Activated CD4-positive, alpha-beta T cell treated with anti-CD3 and anti-CD28 coated beads, Interleukin-2, Interleukin-4, amounts not matched to agents 100 ng/mL and 50 ng/mL, durations not matched to agents 16 hours and 8 hours (primary cell): Measurements from ENCODE around the gene HGS.

Experiments
- DNase-seq: peaks from one replicate; pipeline ENCODE4 v3.0.0-alpha.2; 2020; ENCODE audit warnings: low spot score

The HGS gene, protein sequence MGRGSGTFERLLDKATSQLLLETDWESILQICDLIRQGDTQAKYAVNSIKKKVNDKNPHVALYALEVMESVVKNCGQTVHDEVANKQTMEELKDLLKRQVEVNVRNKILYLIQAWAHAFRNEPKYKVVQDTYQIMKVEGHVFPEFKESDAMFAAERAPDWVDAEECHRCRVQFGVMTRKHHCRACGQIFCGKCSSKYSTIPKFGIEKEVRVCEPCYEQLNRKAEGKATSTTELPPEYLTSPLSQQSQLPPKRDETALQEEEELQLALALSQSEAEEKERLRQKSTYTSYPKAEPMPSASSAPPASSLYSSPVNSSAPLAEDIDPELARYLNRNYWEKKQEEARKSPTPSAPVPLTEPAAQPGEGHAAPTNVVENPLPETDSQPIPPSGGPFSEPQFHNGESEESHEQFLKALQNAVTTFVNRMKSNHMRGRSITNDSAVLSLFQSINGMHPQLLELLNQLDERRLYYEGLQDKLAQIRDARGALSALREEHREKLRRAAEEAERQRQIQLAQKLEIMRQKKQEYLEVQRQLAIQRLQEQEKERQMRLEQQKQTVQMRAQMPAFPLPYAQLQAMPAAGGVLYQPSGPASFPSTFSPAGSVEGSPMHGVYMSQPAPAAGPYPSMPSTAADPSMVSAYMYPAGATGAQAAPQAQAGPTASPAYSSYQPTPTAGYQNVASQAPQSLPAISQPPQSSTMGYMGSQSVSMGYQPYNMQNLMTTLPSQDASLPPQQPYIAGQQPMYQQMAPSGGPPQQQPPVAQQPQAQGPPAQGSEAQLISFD

GRCh38 chr17:81683584-81684441 is at the start of gene HGS, which contains the start of gene ARL16:
HGS (plus strand) TSS chr17:81684011; CDS start chr17:81684067, 56 bp downstream.
ARL16 (minus strand) TSS chr17:81683797; CDS start chr17:81683753, 44 bp downstream.
- peak; percentile 99 for DNase-seq

DNA sequence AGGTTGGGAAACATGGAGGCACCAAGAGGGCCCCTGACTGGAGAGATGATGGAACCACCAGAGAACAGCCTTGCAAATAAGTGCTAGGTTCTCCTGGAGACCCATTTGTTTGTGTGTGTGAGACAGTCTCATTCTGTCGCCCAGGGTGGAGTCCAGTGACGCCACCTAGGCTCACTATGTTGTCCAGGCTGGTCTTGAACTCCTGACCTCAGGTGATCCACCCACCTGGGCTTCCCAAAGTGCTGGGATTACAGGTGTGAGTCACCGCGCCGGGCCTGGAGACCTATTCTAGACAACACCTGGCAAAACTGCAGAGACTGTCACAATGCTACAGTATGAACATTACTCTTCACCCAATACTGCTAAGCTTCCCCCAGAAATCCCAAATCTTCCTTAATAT is 48.4 kb upstream of the HGS start:
- no peak for DNase-seq

GRCh38 chr17:81635973-81636504 is 47.8 kb upstream of the HGS start:
- no peak for DNase-seq

- peak; percentile 90 for DNase-seq
Observed at GRCh38 chr17:81636505-81637288, 47.1 kb upstream of the HGS start, which contains the start of the genes NPLOC4 and TSPAN10. NPLOC4 (minus strand) TSS chr17:81637112; CDS start chr17:81636930, 182 bp downstream. TSPAN10 (plus strand) TSS chr17:81637196; CDS start chr17:81642413, 5,217 bp downstream.

DNA sequence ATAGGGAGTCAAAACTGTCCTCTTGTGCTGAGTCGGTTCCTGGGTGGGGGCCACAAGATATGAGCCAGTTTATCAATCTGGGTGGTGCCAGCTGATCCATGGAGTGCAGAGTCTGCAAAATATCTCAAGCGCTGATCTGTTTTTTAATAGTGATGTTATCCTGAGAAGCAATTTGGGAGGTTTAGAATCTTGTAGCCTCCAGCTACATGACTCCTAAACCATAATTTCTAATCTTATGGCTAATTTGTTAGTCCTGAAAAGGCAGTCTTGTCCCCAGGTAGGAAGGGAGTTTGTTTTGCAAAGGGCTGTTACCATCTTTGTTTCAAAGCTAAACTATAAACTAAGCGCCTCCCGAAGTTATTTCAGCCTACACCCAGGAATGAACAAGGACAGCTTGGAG is 45.1 kb upstream of the HGS start:
- no peak for DNase-seq

GRCh38 chr17:81640011-81640410 is 43.8 kb upstream of the HGS start:
- no peak for DNase-seq

- DNase-seq, result no peak
Observed at GRCh38 chr17:81641825-81642489, 41.9 kb upstream of the HGS start.

GRCh38 chr17:81644496-81644895 is 39.3 kb upstream of the HGS start:
- DNase-seq, result no peak

DNA sequence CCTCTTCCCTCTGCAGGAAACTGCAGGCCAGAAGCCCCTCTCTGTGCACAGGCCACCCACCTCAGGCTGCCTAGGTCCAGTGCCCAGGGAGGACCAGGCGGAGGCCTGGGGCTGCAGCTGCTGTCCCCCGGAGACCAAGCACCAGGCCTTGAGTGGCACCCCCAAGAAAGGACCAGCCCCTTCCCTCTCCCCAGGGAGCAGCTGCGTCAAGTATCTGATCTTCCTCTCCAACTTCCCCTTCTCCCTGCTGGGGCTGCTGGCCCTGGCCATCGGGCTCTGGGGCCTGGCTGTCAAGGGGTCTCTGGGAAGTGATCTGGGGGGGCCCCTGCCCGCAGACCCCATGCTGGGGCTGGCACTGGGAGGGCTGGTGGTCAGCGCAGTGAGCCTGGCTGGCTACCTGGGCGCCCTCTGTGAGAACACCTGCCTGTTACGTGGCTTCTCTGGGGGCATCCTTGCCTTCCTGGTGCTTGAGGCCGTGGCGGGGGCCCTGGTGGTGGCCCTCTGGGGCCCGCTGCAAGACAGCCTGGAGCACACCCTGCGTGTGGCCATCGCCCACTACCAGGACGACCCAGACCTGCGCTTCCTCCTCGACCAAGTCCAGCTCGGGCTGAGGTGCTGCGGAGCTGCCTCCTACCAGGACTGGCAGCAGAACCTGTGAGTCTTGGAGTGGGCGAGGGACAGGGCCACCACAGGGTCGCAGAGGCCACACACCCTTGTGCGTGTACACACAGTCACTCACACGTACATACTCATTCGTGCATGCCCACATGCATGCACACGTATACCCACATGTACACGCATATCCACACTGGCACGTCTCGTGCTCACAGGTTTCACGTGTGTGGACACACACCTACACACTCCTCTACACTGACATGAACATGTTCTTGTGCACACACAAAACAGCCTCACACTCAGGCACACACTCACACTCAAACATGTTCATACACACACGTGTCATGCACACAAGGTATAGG is 38.5 kb upstream of the HGS start:
- DNase-seq, result no peak

DNA sequence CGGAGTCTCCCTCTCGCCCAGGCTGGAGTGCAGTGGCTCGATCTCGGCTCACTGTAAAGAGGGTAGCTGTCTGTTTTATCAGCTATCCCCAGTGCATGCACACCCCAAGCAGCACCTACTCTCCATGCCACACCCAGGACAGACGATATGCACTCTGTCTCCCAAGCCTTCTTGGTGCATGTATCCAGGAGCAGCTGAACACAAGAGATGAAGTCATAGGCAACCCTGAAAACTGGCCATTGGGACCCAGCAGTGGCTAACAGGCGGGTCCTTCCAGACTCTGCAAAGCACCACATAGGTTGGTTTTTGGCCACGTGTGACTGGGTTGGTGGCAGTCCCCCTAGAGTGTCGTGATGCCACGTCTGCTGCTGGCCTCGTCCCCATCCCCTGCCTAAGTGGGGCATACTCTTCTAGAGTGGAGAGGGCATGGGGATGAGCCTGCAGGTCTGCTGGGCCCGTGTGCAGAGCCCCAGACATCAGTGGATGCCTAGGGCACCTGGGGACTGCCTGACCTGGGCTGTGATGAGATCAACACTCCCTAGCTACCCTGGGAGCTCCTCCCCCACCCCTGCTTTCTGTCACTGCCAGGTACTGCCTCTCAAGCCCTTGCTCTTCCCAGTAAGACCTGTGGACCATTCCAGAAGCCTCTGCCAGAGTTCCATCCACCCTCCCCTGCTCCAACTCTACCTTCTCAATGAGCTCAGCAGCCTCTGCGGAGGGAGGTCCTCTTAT is 36.8 kb upstream of the HGS start:
- no peak for DNase-seq

DNA sequence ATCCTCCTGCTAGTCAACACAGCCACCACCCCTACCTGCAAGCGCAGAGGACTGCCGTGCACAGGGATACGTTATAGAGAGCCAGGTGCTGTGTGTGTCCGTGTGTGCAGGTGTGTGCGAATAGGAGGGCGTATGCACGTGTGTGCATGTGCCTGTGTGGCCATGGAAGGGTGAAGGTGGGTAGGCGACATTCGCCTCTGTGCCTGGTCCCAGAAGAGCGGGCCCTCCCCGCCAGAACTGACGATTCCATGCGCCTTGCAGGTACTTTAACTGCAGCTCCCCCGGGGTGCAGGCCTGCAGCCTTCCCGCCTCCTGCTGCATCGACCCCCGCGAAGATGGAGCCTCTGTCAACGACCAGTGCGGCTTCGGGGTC is 36.2 kb upstream of the HGS start:
- DNase-seq, result no peak

DNA sequence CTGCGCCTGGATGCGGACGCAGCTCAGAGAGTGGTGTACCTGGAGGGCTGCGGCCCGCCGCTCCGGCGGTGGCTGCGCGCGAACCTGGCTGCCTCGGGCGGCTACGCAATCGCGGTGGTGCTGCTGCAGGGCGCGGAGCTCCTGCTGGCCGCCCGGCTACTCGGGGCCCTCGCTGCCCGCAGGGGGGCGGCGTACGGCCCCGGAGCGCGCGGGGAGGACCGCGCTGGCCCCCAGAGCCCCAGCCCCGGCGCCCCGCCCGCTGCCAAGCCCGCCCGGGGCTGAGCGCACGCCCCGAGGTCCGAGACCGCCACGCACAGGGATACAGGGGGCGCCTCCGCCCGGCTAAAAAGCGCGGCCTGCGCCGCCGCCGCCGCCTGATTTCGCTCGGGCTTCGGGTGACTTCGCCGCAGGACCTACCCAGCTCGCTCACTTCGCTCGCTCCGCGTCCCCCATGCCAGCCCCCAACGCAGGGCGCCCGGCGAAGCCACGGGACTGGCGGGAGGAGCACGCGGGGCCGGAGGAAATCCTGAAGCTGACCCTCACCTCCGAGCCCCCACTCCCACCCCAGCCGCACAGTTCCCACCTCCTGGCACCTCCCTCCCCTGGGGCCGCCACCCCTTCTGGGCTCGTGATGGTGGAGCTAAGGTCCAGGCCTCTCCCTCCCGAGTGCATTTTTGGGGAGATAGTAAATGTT is 35.7 kb upstream of the HGS start:
- no peak for DNase-seq

- DNase-seq, result no peak
Observed at GRCh38 chr17:81648707-81649085, 35.1 kb upstream of the HGS start.

GRCh38 chr17:81650951-81651350 is 32.9 kb upstream of the HGS start:
- no peak for DNase-seq

DNA sequence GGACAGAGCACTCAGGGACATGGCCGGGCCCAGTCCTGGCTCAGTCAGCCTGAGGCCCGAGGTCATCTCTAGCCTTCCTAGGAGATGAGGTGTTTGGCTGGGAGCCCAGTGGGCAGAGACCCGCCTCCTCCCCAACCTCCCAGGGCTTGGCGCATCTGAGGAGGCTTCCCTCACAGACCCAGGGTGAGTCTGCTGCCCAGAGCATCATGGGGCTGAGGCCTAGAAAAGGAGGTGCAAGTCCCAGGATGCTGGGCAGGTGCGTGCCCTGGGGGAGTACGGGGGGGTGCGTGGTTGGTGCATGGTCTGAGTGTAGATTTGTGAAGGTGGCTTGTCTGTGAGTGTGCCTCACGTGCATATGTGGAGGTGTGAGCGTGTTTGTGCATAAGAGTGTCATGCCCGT is 32.1 kb upstream of the HGS start:
- DNase-seq, result no peak

DNA sequence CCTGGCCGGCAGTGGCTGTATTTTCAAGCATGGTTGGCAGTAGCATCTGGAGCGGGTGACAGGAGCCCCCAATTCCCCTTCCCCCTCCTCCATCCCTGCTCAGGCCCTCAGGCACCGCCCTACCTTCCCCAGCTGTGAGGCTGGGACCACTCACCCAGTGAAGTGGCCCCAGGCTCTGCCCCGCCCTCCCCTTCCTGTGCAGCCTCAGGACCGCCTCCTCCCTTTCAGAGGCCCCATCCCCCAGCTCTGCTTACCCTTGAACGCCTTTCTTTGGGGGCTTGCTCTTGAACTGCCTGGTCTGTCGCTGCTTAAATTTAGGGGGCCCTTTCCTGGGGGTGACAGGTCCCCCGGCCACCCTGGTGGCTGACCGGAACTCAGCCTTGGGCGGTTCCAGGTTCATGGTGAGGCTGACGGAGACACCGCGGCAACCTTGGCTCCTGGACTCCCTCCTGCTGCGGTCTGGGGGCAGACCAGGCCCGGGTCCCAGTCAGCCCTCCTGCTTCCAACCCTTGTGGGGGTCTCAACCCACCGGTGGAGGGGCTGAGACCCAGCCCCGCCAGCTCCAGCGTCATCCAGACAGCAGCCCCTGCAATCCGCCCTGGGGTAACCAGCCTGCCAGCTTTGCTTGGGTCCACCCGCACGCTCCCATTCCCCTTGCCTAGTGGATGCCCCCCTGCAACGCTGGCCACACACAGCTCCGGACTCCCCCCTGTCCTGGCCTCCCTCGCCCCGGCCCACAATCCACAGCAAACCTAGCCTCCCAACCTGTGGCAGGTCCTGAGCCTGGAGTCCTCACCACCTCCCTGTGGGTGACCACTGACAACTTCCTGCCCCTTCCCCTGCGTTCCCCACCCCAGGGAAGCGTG is 30.7 kb upstream of the HGS start:
- no peak for DNase-seq
